ENCODE results near the gene CNN1. TPM values are rescaled to one million over a fixed set of nuclear protein-coding genes. Genes with fewer than 3 reads are reported as not detected.
"Not testable (repeated sequence)": the region's sequence is repeated elsewhere in the genome, so short reads cannot be mapped to it uniquely, and the experiment has no call there.

CNN1 gene
- total and polyA plus RNA-seq, 7 donors, result 4.9 to 3,058 (median 1,586) TPM

GRCh38 chr19:11570039-11570462 lies 31.4 kb downstream of the CNN1 start:
- no peak for DNase-seq
- Histone ChIP-seq H3K4me1 (no peaks in the 10 kb centered on the region), H3K9me3 (no peaks in the 10 kb centered on the region), H3K27me3 (no peaks in the 10 kb centered on the region), H3K4me3 (no peak overlapping the region), H3K27ac (no peak overlapping the region), H3K36me3 (no peaks in the 10 kb centered on the region)
- intact Hi-C loops (cut with DNase I), result no loop called here
- 58 to 77% methylated on average over 5 of the region's 5 CpGs for WGBS, 2 donors
- TF ChIP-seq EP300 (IDR thresholded peaks at IDR 0.05) (no peak), POLR2A (IDR thresholded peaks at IDR 0.05) (no peak), POLR2AphosphoS5 (IDR thresholded peaks at IDR 0.05) (no peak)
- TF ChIP-seq, protein P1, sequence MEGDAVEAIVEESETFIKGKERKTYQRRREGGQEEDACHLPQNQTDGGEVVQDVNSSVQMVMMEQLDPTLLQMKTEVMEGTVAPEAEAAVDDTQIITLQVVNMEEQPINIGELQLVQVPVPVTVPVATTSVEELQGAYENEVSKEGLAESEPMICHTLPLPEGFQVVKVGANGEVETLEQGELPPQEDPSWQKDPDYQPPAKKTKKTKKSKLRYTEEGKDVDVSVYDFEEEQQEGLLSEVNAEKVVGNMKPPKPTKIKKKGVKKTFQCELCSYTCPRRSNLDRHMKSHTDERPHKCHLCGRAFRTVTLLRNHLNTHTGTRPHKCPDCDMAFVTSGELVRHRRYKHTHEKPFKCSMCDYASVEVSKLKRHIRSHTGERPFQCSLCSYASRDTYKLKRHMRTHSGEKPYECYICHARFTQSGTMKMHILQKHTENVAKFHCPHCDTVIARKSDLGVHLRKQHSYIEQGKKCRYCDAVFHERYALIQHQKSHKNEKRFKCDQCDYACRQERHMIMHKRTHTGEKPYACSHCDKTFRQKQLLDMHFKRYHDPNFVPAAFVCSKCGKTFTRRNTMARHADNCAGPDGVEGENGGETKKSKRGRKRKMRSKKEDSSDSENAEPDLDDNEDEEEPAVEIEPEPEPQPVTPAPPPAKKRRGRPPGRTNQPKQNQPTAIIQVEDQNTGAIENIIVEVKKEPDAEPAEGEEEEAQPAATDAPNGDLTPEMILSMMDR (IDR thresholded peaks at IDR 0.05), result no peak

GRCh38 chr19:11573354-11573753 lies 34.7 kb downstream of the CNN1 start:
- intact Hi-C loops (cut with DNase I), result not testable (repeated sequence)

GRCh38 chr19:11573763-11574162 lies 35.1 kb downstream of the CNN1 start:
- 85 to 95% methylated on average over 4 of the region's 4 CpGs for WGBS, 2 donors
- H3K4me1 ChIP-seq; H3K27ac ChIP-seq; H3K9me3 ChIP-seq; intact Hi-C loops (cut with DNase I); H3K36me3 ChIP-seq; DNase-seq; H3K4me3 ChIP-seq: not testable (repeated sequence)
- peaks cover 4 to 12% (median 9%) of the 10 kb centered on the region in 3 donors for H3K27me3 ChIP-seq

More at GRCh38 chr19:11573354-11573753, 34.7 kb downstream of the CNN1 start:
- not testable (repeated sequence) for H3K27me3 ChIP-seq, H3K9me3 ChIP-seq, DNase-seq, H3K36me3 ChIP-seq, H3K4me1 ChIP-seq, H3K4me3 ChIP-seq, H3K27ac ChIP-seq
- 78% methylated on average over 6 of the region's 6 CpGs for WGBS, 2 donors

GRCh38 chr19:11574689-11575088 lies 36.0 kb downstream of the CNN1 start:
- DNase-seq, result no peak
- TF ChIP-seq EP300 (IDR thresholded peaks at IDR 0.05), result no peak
- no peak for TF ChIP-seq POLR2A (IDR thresholded peaks at IDR 0.05)
- TF ChIP-seq POLR2AphosphoS5 (IDR thresholded peaks at IDR 0.05), result no peak
- TF ChIP-seq, protein P1 (IDR thresholded peaks at IDR 0.05), result no peak

GRCh38 chr19:11576227-11576626 lies 37.6 kb downstream of the CNN1 start:
- Histone ChIP-seq H3K36me3 (no peaks in the 10 kb centered on the region), H3K27me3 (peaks cover 6 to 23% (median 15%) of the 10 kb centered on the region in 3 donors), H3K9me3 (no peaks in the 10 kb centered on the region), H3K27ac (no peak overlapping the region), H3K4me3 (no peak overlapping the region), H3K4me1 (peaks cover 0 to 13% (median 9%) of the 10 kb centered on the region in 4 donors)
- WGBS, 2 donors, result 87 to 88% methylated on average over 15 of the region's 15 CpGs
- no peak for DNase-seq
- intact Hi-C loops (cut with DNase I), result no loop called here
- TF ChIP-seq, protein P1 (IDR thresholded peaks at IDR 0.05), result no peak
- TF ChIP-seq POLR2AphosphoS5 (IDR thresholded peaks at IDR 0.05), result no peak
- no peak for TF ChIP-seq POLR2A (IDR thresholded peaks at IDR 0.05)
- TF ChIP-seq EP300 (IDR thresholded peaks at IDR 0.05), result no peak

More at GRCh38 chr19:11574689-11575088, 36.0 kb downstream of the CNN1 start:
- Histone ChIP-seq H3K9me3 (no peaks in the 10 kb centered on the region), H3K27me3 (peaks cover 6 to 21% (median 15%) of the 10 kb centered on the region in 3 donors), H3K27ac (no peak overlapping the region), H3K4me1 (peaks cover 0 to 13% (median 9%) of the 10 kb centered on the region in 4 donors), H3K36me3 (no peaks in the 10 kb centered on the region), H3K4me3 (no peak overlapping the region)
- 77 to 87% methylated on average over 9 of the region's 9 CpGs for WGBS, 2 donors
- intact Hi-C loops (cut with DNase I), result no loop called here

Measured in sigmoid colon (tissue), 7 donors.